ENCODE measurements around the gene ANKRD53. TPM values are rescaled to one million over a fixed set of nuclear protein-coding genes. Genes with fewer than 3 reads are reported as not detected.

Gene ANKRD53
- total RNA-seq, 2 experiments from 2014 or later: 0.28 to 0.33 TPM

DNA sequence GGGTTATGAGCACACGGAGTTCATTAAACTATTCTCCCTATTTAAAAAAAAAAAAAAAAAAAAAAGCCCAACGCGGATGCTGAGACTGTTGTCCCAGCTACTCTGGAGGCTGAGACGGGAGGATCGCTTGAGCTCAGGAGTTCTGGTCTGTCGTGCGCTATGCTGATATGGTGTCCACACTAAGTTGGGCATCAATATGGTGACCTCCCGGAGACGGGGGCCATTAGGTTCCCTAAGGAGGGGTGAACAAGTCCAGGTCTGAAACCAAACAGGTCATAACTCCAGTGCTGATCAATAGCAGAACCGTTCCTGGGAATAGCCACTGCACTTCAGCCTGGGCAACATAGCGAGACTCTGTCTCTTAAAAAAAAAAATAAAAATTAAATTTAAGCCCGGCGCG is 12.9 kb upstream of the ANKRD53 start:
- no peaks in the 10 kb centered on the region for H3K36me3 Mint-ChIP-seq
- no peak for DNase-seq
- no peaks in the 10 kb centered on the region for H3K9me3 Mint-ChIP-seq
- H3K4me3 Mint-ChIP-seq: peak overlapping the region; percentile 86
- no peak overlapping the region for H3K27ac Mint-ChIP-seq
- no peak for ATAC-seq (ENCODE audit: low read depth)
- peaks cover 5% of the 10 kb centered on the region for H3K4me1 Mint-ChIP-seq
- peaks cover 53% of the 10 kb centered on the region for H3K27me3 Mint-ChIP-seq
- POLR2A ChIA-PET: interaction anchor here (0.7 to 1.3 kb wide), 2 partner anchors 12 to 19 kb away, joined by 3 to 6 read pairs; no protein-coding TSS in a partner anchor

DNA sequence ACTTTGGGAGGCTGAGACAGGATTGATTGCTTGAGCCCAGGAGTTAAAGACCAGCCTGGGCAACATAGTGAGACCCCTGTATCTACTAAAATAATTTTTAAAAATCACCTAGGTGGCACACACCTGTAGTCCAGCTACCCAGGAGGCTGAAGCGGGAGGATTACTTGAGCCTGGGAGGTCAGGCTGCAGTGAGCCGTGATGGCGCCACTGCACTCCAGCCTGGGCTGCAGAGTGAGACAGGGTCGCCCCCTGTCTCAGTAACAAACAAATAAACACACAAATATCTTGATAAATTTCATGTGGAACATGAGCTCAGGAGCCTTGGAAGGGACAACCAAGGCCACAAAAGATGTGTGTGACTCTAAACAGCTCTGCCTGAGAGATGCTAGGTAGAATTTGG is 11.7 kb upstream of the ANKRD53 start:
- no peak overlapping the region for H3K27ac Mint-ChIP-seq
- H3K27me3 Mint-ChIP-seq: peaks cover 62% of the 10 kb centered on the region
- POLR2A ChIA-PET: interaction anchor here (0.6 kb wide), 1 partner anchor 14 kb away, joined by 3 read pairs; no protein-coding TSS in a partner anchor
- H3K4me3 Mint-ChIP-seq: no peak overlapping the region
- H3K4me1 Mint-ChIP-seq: peaks cover 5% of the 10 kb centered on the region
- no peak for ATAC-seq (ENCODE audit: low read depth)
- no peaks in the 10 kb centered on the region for H3K9me3 Mint-ChIP-seq
- H3K36me3 Mint-ChIP-seq: no peaks in the 10 kb centered on the region
- no peak for DNase-seq

DNA sequence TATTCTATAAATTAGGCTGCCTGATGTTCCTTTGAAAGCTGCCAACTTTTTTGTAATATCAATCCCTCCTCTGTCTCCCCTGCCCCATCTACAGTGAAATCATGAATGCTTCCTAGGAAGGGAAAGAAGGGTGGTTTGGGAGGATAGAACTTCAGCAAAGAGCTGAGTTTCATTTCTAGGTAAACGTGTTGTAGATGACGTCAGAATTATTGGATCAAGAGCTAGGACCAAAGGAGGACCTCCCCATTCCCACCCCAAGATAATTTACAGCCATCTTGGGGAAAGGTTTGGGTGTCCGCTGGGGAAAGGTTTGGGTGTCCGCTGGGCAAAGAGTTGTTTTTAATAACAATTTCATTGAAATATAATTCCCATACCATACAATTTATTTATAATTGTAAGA is 11.2 kb upstream of the ANKRD53 start:
- ATAC-seq (ENCODE audit: low read depth) (no peak), DNase-seq (no peak)
- Mint-ChIP-seq H3K36me3 (no peaks in the 10 kb centered on the region), H3K9me3 (no peaks in the 10 kb centered on the region), H3K27ac (no peak overlapping the region), H3K27me3 (peaks cover 64% of the 10 kb centered on the region), H3K4me1 (peaks cover 5% of the 10 kb centered on the region), H3K4me3 (no peak overlapping the region)
- POLR2A ChIA-PET: no interaction called here

DNA sequence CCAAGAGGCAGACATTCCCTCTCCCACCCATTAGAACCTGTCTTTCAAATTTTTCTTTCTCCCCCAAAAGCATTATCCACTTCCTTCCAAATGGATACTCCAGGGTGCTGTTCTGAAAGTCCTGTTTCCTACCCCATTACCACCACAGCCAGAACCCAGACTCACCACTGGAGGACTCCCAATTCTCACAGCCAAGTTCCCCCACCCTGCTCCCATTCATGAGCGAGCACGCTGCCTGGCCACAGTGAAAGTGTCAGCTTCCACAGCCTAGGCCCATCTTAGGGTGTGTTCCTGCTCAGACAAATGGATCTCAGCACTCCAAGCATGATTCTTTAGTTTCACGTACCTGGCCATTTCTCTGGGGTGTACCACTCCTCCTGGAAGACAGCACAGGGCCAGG is 3.8 kb upstream of the ANKRD53 start:
- H3K36me3 Mint-ChIP-seq: no peaks in the 10 kb centered on the region
- ATAC-seq (ENCODE audit: low read depth): no peak
- H3K4me1 Mint-ChIP-seq: peaks cover 11% of the 10 kb centered on the region
- H3K27me3 Mint-ChIP-seq: peaks cover 20% of the 10 kb centered on the region
- H3K27ac Mint-ChIP-seq: no peak overlapping the region
- H3K9me3 Mint-ChIP-seq: no peaks in the 10 kb centered on the region
- no peak for DNase-seq
- no peak overlapping the region for H3K4me3 Mint-ChIP-seq
- POLR2A ChIA-PET: interaction anchor here (1.3 kb wide), 1 partner anchor 94 kb away, joined by 3 read pairs; the partner anchor contains the start of gene NAGK

DNA sequence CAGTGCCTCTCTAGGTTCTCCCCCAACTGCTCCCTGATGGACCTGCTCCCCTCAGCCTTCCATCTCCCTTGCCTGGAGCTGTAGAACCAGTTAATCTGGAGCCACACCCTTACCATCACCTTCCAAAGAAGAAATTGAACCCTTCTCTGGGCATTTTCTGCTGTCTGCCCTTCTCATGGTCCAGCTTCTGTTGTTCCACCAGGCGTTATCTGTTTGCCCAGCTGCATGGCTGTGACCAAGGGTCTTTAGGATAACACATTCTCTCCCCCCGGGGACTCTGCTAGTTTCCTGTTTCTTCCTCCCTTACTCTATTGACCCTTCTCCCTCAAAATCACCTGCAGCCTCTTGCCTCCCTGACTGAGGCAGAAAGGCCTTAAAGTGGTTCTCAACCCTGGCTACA is 3.2 kb upstream of the ANKRD53 start:
- POLR2A ChIA-PET: interaction anchor here (1.3 kb wide), 1 partner anchor 94 kb away, joined by 3 read pairs; the partner anchor contains the start of gene NAGK
- ATAC-seq (ENCODE audit: low read depth) (no peak), DNase-seq (no peak)
- no peak overlapping the region for H3K27ac Mint-ChIP-seq
- peaks cover 11% of the 10 kb centered on the region for H3K4me1 Mint-ChIP-seq
- H3K4me3 Mint-ChIP-seq: no peak overlapping the region
- H3K27me3 Mint-ChIP-seq: peaks cover 16% of the 10 kb centered on the region
- H3K9me3 Mint-ChIP-seq: no peaks in the 10 kb centered on the region
- H3K36me3 Mint-ChIP-seq: no peaks in the 10 kb centered on the region

DNA sequence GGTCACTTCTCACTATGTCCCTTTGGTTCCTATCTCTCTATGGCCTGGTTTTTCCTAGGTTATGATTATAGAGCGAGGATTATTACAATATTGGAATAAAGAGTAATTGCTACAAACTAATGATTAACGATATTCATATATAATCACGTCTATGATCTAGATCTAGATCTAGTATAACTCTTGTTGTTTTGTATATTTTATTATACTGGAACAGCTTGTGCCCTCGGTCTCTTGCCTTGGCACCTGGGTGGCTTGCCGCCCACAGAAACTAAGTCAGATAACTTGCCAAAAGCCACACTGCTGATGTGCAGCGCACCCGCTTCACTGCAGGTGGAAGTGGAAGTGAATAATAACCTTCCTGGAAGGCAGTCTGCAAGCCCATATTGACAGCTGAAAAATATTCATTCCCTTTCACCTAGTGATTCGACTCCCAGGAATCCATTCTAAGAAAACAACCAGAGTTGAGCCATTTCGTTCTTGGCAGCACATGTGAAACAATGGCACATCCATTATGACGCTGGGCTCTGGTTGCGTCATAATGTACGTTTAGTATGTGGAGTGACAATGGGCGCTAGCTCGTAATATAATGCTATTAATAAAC is 725 bp upstream of the ANKRD53 start:
- Mint-ChIP-seq H3K36me3 (no peaks in the 10 kb centered on the region), H3K4me3 (peak overlapping the region; percentile 85), H3K4me1 (peaks cover 11% of the 10 kb centered on the region), H3K9me3 (no peaks in the 10 kb centered on the region), H3K27me3 (peaks cover 3% of the 10 kb centered on the region), H3K27ac (peak overlapping the region; percentile 84)
- POLR2A ChIA-PET: interaction anchor here (1.2 to 1.7 kb wide), 2 partner anchors 12 to 23 kb away, joined by 3 to 6 read pairs; no protein-coding TSS in a partner anchor
- no peak for ATAC-seq (ENCODE audit: low read depth)
- DNase-seq: no peak

DNA sequence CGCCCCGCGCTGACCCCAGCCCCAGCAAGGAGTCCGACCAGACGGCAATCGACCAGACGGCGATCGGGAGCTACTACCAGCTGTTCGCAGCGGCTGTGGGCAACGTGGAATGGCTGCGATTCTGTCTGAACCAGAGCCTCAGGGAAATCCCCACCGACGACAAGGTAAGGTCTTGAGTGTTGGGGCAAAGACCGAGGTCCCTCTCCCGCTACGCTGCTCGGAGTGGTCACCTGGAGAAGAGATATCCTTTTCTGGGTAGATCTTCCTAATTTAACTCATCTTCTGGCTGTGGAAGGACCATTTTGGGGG is 704 bp downstream of the ANKRD53 start:
- H3K9me3 Mint-ChIP-seq: no peaks in the 10 kb centered on the region
- H3K27me3 Mint-ChIP-seq: no peaks in the 10 kb centered on the region
- POLR2A ChIA-PET: no interaction called here
- H3K4me1 Mint-ChIP-seq: peaks cover 13% of the 10 kb centered on the region
- H3K4me3 Mint-ChIP-seq: peak overlapping the region; percentile 8
- no peaks in the 10 kb centered on the region for H3K36me3 Mint-ChIP-seq
- no peak for DNase-seq
- H3K27ac Mint-ChIP-seq: no peak overlapping the region
- ATAC-seq (ENCODE audit: low read depth): no peak

DNA sequence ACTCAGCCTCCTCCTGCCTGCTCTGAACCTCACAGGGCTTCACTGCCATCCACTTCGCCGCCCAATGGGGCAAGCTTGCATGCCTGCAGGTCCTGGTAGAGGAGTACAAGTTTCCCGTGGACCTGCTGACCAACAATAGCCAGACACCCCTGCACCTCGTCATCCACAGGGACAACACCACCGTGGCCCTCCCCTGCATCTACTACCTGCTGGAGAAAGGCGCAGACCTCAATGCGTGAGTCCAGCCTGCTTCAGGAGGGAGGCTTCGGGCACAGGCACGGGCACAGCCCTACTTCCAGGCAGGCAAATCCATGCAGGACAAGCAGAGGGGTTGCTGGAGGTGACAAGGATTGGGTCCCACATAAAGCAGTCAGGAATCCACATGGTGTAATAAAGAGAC is 1.2 kb downstream of the ANKRD53 start:
- no peak overlapping the region for H3K27ac Mint-ChIP-seq
- ATAC-seq (ENCODE audit: low read depth) (no peak), DNase-seq (no peak)
- no peaks in the 10 kb centered on the region for H3K27me3 Mint-ChIP-seq
- H3K4me1 Mint-ChIP-seq: peaks cover 17% of the 10 kb centered on the region
- H3K4me3 Mint-ChIP-seq: no peak overlapping the region
- no peaks in the 10 kb centered on the region for H3K9me3 Mint-ChIP-seq
- POLR2A ChIA-PET: no interaction called here
- H3K36me3 Mint-ChIP-seq: no peaks in the 10 kb centered on the region

DNA sequence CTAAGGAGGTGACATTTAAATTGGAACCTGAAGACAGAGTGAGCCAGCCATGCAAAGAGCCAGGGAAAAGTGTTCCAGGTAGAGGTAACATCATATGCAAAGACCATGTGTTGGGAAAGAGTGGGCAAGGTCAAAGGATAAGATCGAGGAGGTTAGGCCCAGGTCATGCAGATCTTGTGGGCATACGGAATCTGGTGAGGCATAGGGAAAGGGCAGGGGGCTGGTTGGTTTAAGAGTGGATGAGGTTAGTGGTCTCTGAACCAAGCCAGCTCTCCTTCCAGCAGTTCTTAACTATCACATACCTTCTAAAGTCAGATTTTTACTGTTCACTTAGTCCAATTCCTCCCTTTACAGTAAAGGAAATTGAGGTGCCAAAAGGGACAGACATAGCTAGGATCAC is 3.0 kb downstream of the ANKRD53 start:
- Mint-ChIP-seq H3K4me3 (no peak overlapping the region), H3K36me3 (peaks cover 7% of the 10 kb centered on the region), H3K4me1 (peaks cover 23% of the 10 kb centered on the region), H3K9me3 (no peaks in the 10 kb centered on the region), H3K27me3 (no peaks in the 10 kb centered on the region), H3K27ac (no peak overlapping the region)
- DNase-seq (no peak), ATAC-seq (ENCODE audit: low read depth) (no peak)
- POLR2A ChIA-PET: interaction anchor here (1.1 kb wide), 1 partner anchor 12 kb away, joined by 4 read pairs; no protein-coding TSS in a partner anchor

DNA sequence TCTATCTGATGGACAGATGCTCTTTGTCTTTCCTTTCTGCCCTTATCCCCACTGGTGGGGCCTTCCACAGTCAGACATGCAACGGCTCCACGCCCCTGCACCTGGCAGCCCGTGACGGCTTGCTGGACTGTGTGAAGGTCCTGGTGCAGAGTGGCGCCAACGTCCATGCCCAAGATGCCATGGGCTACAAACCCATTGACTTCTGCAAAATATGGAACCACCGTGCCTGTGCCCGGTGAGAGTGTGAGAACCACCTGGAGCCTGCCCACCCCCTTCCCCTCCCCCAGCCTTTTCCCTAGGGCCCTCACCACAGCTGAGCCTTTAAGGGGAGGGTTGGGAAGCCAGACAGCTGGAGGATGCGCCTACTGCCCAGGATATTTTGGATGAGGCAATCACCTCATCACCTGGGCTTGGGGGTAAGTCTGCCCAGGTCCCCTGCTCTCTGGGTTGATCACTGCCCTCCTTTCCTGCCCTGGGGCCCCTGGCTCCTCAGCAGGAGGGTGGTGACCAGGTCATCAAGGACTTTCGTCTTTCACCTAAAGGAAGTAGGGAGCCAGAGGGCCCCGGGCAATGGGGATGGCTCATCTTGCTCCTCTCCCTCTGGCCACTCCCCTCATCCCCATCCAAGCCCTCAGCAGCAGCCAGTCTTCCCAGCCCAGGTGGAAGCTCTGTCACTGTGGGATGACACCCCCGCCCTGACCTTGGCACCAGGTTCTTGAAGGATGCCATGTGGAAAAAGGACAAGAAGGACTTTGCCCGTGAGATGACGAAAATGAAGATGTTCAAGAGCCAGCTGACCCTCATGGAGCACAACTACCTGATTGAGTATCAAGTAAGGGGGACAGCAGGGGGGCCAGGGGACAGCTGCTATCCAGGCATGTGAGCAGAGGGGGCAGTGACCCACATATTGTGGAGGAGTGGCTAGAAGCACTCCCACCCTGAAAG is 3.7 kb downstream of the ANKRD53 start:
- no peak overlapping the region for H3K27ac Mint-ChIP-seq
- no peaks in the 10 kb centered on the region for H3K9me3 Mint-ChIP-seq
- peaks cover 8% of the 10 kb centered on the region for H3K36me3 Mint-ChIP-seq
- H3K4me3 Mint-ChIP-seq: no peak overlapping the region
- no peaks in the 10 kb centered on the region for H3K27me3 Mint-ChIP-seq
- peak; percentile 20 for DNase-seq
- H3K4me1 Mint-ChIP-seq: peaks cover 21% of the 10 kb centered on the region
- ATAC-seq (ENCODE audit: low read depth): no peak
- POLR2A ChIA-PET: interaction anchor here (1.1 kb wide), 1 partner anchor 12 kb away, joined by 4 read pairs; no protein-coding TSS in a partner anchor

DNA sequence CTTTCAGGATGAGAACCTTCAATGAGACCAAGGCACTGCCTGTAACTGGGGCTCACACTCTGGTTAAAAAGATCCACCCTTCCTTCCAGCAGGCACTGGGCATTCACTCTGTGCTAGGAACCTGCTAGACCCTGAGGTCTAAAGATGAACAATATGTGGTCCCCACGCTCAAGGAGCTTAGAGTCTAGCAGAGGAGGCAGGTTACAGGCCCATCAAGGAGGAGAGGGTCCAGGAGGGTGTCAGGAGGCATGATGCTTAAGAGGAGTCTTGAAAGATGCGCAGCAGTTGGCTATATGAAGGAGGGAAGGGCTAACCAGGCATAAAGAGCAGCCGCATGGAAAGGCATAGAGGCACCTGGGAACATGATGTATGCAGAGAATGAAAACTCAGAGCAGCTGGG is 4.5 kb downstream of the ANKRD53 start:
- Mint-ChIP-seq H3K36me3 (peaks cover 8% of the 10 kb centered on the region), H3K9me3 (no peaks in the 10 kb centered on the region), H3K4me3 (no peak overlapping the region), H3K4me1 (peaks cover 15% of the 10 kb centered on the region), H3K27me3 (no peaks in the 10 kb centered on the region), H3K27ac (no peak overlapping the region)
- POLR2A ChIA-PET: no interaction called here
- ATAC-seq (ENCODE audit: low read depth) (no peak), DNase-seq (peak; percentile 11)

DNA sequence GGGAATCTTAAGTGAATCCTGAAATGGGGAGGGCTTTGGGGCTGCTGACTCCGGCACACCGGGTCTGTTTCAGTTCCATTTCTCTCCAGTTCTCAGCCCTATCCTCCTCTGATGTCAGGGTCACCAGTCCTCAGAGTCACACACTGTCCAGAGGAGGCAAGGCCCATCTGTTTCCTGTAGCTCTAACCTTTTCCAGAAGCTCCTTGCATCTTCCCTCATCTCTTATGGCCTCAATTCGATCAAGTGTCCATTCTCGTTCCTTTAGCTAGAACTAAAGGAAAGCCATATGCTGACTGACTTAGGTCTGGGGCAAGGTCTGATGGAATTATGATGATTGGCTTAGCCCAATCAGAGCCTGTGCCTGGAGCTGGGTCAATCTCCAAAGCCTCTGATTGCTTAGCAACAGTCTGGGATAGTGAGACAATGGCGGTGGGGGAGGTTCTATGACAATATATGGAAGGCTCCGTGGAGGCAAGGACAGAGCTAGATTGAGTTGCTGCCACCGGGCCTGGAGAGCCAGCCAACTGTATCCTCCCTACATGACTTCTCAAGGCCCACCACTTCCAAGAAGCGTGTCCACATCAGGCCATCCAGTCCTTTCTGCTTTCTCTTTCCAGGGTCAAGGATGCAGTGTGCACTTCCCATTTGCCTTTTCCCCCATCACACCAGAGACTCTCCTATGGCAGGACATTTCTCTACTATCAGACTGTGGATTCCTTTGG is 5.2 kb downstream of the ANKRD53 start:
- Mint-ChIP-seq H3K4me3 (no peak overlapping the region), H3K4me1 (peaks cover 12% of the 10 kb centered on the region), H3K9me3 (no peaks in the 10 kb centered on the region), H3K27ac (no peak overlapping the region), H3K36me3 (peaks cover 10% of the 10 kb centered on the region), H3K27me3 (no peaks in the 10 kb centered on the region)
- DNase-seq (no peak), ATAC-seq (ENCODE audit: low read depth) (no peak)
- POLR2A ChIA-PET: interaction anchor here (1.7 kb wide), 1 partner anchor 13 kb away, joined by 7 read pairs; no protein-coding TSS in a partner anchor

DNA sequence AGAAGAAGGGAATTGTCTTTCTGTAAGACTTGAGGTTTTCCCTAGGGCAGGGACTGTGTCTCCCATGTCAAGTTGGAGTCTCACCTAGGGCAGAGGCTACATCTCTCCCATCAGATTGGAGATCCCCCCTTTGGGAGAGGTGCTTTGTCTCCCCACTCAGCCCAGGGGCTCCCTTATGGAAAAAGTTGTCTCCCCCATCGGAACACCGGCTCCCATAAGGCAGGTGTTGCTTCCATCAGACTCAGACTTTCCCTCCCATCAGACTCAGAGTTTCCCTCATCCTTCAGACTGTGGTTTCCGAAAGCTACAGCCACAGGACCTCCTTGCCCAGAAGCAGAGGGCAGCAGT is 5.8 kb downstream of the ANKRD53 start:
- DNase-seq: no peak
- no peaks in the 10 kb centered on the region for H3K9me3 Mint-ChIP-seq
- peaks cover 10% of the 10 kb centered on the region for H3K36me3 Mint-ChIP-seq
- no peaks in the 10 kb centered on the region for H3K27me3 Mint-ChIP-seq
- ATAC-seq (ENCODE audit: low read depth): no peak
- H3K27ac Mint-ChIP-seq: peak overlapping the region; percentile 74
- peak overlapping the region; percentile 59 for H3K4me3 Mint-ChIP-seq
- POLR2A ChIA-PET: interaction anchor here (0.7 to 1.7 kb wide), 5 partner anchors 9 to 84 kb away, joined by 3 to 7 read pairs (median 5); partner anchors contain the start of gene NAGK
- peaks cover 12% of the 10 kb centered on the region for H3K4me1 Mint-ChIP-seq

Data from activated naive CD8-positive, alpha-beta T cell treated with anti-CD3 and anti-CD28 coated beads, Interleukin-2, amount 10 ng/mL, durations not matched to agents 7 days and 5 days (primary cell).